Stimulated activated CD4-positive, alpha-beta T cell treated with anti-CD3 and anti-CD28 coated beads, Interleukin-15, amount 100 ng/mL, for 1 hour (primary cell): ENCODE measurements around the gene TPBGL.

Experiments
- DNase-seq, 2 donors: peaks; one replicate each; pipeline ENCODE4 v3.0.0-alpha.2; 2020; ENCODE audit warnings: low read depth in 1 of 2, low spot score in 1 of 2

TPBGL gene

GRCh38 chr11:75245356-75246005 lies 4.9 kb downstream of the TPBGL start:
- DNase-seq, result no peak

- no peak for DNase-seq
Observed at GRCh38 chr11:75246006-75246670, 5.6 kb downstream of the TPBGL start.

- DNase-seq, result no peak
Observed at GRCh38 chr11:75246671-75247350, 6.2 kb downstream of the TPBGL start.

- DNase-seq, result no peak
Observed at GRCh38 chr11:75248924-75249256, 8.3 kb downstream of the TPBGL start.

GRCh38 chr11:75249704-75250103 lies 9.1 kb downstream of the TPBGL start:
- DNase-seq, result no peak

- no peak for DNase-seq
Observed at GRCh38 chr11:75254326-75254725, 13.8 kb downstream of the TPBGL start.

- no peak for DNase-seq
Observed at GRCh38 chr11:75260396-75261170, 20.0 kb downstream of the TPBGL start.

- no peak for DNase-seq
Observed at GRCh38 chr11:75261902-75262361, 21.4 kb downstream of the TPBGL start.

- no peak for DNase-seq
Observed at GRCh38 chr11:75262436-75262835, 21.9 kb downstream of the TPBGL start.

GRCh38 chr11:75262961-75263852 lies 22.6 kb downstream of the TPBGL start:
- no peak for DNase-seq

- no peak for DNase-seq
Observed at GRCh38 chr11:75263944-75264349, 23.4 kb downstream of the TPBGL start.

- DNase-seq, result no peak
Observed at GRCh38 chr11:75264356-75264755, 23.8 kb downstream of the TPBGL start.

- DNase-seq, result no peak
Observed at GRCh38 chr11:75264971-75265370, 24.4 kb downstream of the TPBGL start.

GRCh38 chr11:75265851-75266531 lies 25.4 kb downstream of the TPBGL start:
- DNase-seq, result no peak

GRCh38 chr11:75267171-75267970 lies 26.8 kb downstream of the TPBGL start:
- DNase-seq, result no peak

GRCh38 chr11:75268626-75269366 lies 28.2 kb downstream of the TPBGL start:
- DNase-seq, result no peak

GRCh38 chr11:75269367-75269660 lies 28.7 kb downstream of the TPBGL start:
- no peak for DNase-seq

- DNase-seq, result no peak
Observed at GRCh38 chr11:75269896-75270295, 29.3 kb downstream of the TPBGL start.

- no peak for DNase-seq
Observed at GRCh38 chr11:75270896-75271418, 30.4 kb downstream of the TPBGL start.
